ENCODE results near the gene CFAP52.
A peak's percentile ranks its signal among the peaks of the same experiment; 100 is the strongest.
"Not testable (repeated sequence)": the region's sequence is repeated elsewhere in the genome, so short reads cannot be mapped to it uniquely, and the experiment has no call there.

Gene CFAP52

DNA sequence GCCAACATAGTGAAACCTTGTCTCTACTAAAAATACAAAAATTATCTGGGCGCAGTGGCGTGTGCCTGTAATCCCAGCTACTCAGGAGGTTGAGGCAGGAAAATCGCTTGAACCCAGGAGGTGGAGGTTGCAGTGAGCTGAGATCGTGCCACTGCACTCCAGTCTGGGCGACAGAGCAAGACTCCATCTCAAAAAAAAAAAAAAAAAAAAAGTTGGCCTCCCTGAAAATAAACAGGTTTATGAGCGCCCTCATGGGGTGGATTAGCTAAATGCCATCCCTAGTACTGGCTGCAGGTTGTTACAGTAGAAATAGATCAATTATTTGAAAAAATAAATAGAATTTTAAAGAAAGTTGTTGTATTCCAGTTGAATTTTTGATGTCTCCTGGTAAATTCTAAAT, 21.7 kb upstream of the CFAP52 start:
- H3K4me3 Mint-ChIP-seq; H3K9me3 Mint-ChIP-seq; H3K4me1 Mint-ChIP-seq (ENCODE audit: low read depth); H3K27ac Mint-ChIP-seq; intact Hi-C loops (cut with micrococcal nuclease); H3K27me3 Mint-ChIP-seq: not testable (repeated sequence)
- peaks cover 50% of the 10 kb centered on the region for H3K36me3 Mint-ChIP-seq (ENCODE audit: low read depth)

DNA sequence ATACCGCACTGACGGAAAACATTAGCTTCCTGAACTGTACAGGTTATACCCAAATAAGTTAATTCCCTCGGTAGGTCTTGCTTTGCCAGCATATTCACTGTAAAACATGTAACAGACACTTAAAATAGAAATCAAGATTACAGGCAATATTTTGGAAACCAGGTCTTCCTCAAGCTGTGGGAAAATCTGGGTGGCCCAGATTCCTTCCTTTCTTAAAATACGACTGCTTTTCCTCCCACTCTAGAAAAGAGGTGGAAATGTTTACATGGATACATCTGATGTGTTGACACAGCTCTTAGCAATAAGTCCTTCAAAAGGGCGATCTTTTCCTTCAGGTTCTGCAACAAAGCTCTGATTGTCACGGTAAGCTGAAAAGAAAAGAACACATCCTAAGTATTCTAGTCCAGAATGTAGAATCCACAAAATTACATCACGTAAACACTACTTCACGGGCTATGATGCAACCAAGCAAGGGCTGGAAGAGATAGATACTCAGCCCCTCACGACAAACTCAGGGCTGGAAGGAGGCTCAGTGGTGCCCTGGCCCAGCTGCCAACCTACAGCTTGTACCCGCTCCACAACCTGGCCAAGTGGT, 19.2 kb upstream of the CFAP52 start:
- Mint-ChIP-seq H3K9me3 (no peaks in the 10 kb centered on the region), H3K27ac (no peak overlapping the region), H3K27me3 (no peaks in the 10 kb centered on the region), H3K4me1 (ENCODE audit: low read depth) (no peaks in the 10 kb centered on the region), H3K36me3 (ENCODE audit: low read depth) (peaks cover 45% of the 10 kb centered on the region), H3K4me3 (no peak overlapping the region)
- intact Hi-C loops (cut with micrococcal nuclease): no loop called here

DNA sequence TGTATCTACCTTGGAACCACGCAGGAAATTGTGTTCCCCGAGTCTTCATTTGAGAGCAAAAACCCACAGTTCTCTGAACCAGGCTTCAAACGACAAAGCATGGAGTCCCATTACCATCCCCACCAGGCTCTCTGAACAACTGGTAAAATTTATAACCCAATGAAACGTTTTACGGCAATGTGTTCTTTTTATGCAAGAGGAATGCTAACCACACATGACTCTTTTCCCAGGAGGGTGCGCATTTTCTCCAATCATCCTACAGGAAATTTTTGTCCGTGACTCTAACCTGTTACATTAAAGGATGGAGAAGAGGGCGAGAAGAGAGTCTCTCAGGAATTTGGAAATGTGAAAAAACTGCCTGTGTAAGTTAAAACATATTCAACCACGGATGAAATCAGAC, 18.6 kb upstream of the CFAP52 start:
- H3K4me1 Mint-ChIP-seq (ENCODE audit: low read depth): no peaks in the 10 kb centered on the region
- no peak overlapping the region for H3K27ac Mint-ChIP-seq
- H3K27me3 Mint-ChIP-seq: no peaks in the 10 kb centered on the region
- H3K4me3 Mint-ChIP-seq: no peak overlapping the region
- peaks cover 50% of the 10 kb centered on the region for H3K36me3 Mint-ChIP-seq (ENCODE audit: low read depth)
- intact Hi-C loops (cut with micrococcal nuclease): no loop called here
- no peaks in the 10 kb centered on the region for H3K9me3 Mint-ChIP-seq

DNA sequence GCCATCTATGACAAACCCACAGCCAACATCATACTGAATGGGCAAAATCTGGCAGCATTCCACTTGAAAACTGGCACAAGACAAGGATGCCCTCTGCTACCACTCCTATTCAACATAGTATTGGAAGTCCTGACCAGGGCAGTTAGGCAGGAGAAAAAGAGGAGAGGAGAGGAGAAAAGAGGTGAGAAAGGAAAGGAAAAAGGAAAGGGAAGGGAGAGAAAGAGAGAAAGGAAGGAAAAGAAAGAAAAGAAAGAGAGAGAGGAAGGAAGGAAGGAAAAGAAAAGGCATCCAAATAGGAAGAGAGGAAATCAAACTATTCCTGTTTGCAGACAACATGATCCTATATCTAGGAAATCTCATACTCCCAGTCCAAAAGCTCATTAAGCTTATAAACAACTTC, 12.3 kb upstream of the CFAP52 start:
- Mint-ChIP-seq H3K27me3 (no peaks in the 10 kb centered on the region), H3K4me1 (ENCODE audit: low read depth) (peaks cover 17% of the 10 kb centered on the region), H3K27ac (no peak overlapping the region), H3K9me3 (no peaks in the 10 kb centered on the region), H3K4me3 (no peak overlapping the region), H3K36me3 (ENCODE audit: low read depth) (peaks cover 70% of the 10 kb centered on the region)
- intact Hi-C loops (cut with micrococcal nuclease): no loop called here

GRCh38 chr17:9566067-9566466, 10.4 kb upstream of the CFAP52 start:
- intact Hi-C loops (cut with micrococcal nuclease): no loop called here
- peaks cover 82% of the 10 kb centered on the region for H3K36me3 Mint-ChIP-seq (ENCODE audit: low read depth)
- H3K9me3 Mint-ChIP-seq: no peaks in the 10 kb centered on the region
- H3K4me1 Mint-ChIP-seq (ENCODE audit: low read depth): peaks cover 17% of the 10 kb centered on the region
- H3K27me3 Mint-ChIP-seq: no peaks in the 10 kb centered on the region
- H3K27ac Mint-ChIP-seq: no peak overlapping the region
- H3K4me3 Mint-ChIP-seq: no peak overlapping the region

GRCh38 chr17:9566739-9567138, 9.7 kb upstream of the CFAP52 start:
- H3K9me3 Mint-ChIP-seq; H3K27ac Mint-ChIP-seq; intact Hi-C loops (cut with micrococcal nuclease); H3K4me3 Mint-ChIP-seq; H3K27me3 Mint-ChIP-seq: not testable (repeated sequence)
- H3K36me3 Mint-ChIP-seq (ENCODE audit: low read depth): peaks cover 84% of the 10 kb centered on the region
- H3K4me1 Mint-ChIP-seq (ENCODE audit: low read depth): peaks cover 17% of the 10 kb centered on the region

- H3K9me3 Mint-ChIP-seq: no peaks in the 10 kb centered on the region
- no peaks in the 10 kb centered on the region for H3K27me3 Mint-ChIP-seq
- H3K36me3 Mint-ChIP-seq (ENCODE audit: low read depth): peaks cover 75% of the 10 kb centered on the region
- no peak overlapping the region for H3K4me3 Mint-ChIP-seq
- H3K27ac Mint-ChIP-seq: no peak overlapping the region
- intact Hi-C loops (cut with micrococcal nuclease): no loop called here
- peaks cover 18% of the 10 kb centered on the region for H3K4me1 Mint-ChIP-seq (ENCODE audit: low read depth)
These were observed 8.4 kb upstream of the CFAP52 start for GRCh38 chr17:9568004-9568403.

GRCh38 chr17:9568957-9569588, 7.4 kb upstream of the CFAP52 start:
- no peak overlapping the region for H3K4me3 Mint-ChIP-seq
- no peaks in the 10 kb centered on the region for H3K9me3 Mint-ChIP-seq
- intact Hi-C loops (cut with micrococcal nuclease): no loop called here
- H3K27ac Mint-ChIP-seq: no peak overlapping the region
- H3K36me3 Mint-ChIP-seq (ENCODE audit: low read depth): peaks cover 64% of the 10 kb centered on the region
- peaks cover 25% of the 10 kb centered on the region for H3K4me1 Mint-ChIP-seq (ENCODE audit: low read depth)
- H3K27me3 Mint-ChIP-seq: no peaks in the 10 kb centered on the region

DNA sequence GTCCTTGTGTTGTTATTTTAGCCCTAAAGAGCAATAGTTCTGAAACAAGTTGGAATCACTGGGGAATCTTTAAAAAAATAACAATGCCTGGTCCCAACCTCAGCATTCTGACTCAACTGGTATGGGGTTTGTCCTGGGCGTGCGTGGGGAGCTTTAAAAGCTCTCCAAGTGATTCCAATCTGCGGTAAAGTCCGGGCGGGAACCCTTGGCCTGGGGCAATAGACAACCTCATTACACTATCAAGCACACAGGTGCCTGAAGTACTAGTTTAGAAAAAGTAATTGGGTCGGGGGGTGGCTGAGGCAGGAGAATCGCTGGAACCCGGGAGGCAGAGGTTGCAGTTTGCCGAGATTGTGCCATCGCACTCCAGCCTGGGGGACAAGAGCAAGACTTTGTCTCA, 5.2 kb upstream of the CFAP52 start:
- Mint-ChIP-seq H3K36me3 (ENCODE audit: low read depth) (peaks cover 50% of the 10 kb centered on the region), H3K27me3 (no peaks in the 10 kb centered on the region), H3K9me3 (no peaks in the 10 kb centered on the region), H3K27ac (no peak overlapping the region), H3K4me3 (no peak overlapping the region), H3K4me1 (ENCODE audit: low read depth) (peaks cover 17% of the 10 kb centered on the region)
- intact Hi-C loops (cut with micrococcal nuclease): no loop called here

GRCh38 chr17:9575381-9576101, 901 bp upstream of the CFAP52 start, which contains the start of gene STX8:
STX8 (minus strand) TSS chr17:9575820; CDS start chr17:9575808, 12 bp downstream.
- Mint-ChIP-seq H3K27me3 (no peaks in the 10 kb centered on the region), H3K9me3 (no peaks in the 10 kb centered on the region), H3K4me3 (peak within 1 kb of the TSS; percentile 87), H3K4me1 (ENCODE audit: low read depth) (peaks cover 25% of the 10 kb centered on the region), H3K36me3 (ENCODE audit: low read depth) (peaks cover 15% of the 10 kb centered on the region), H3K27ac (peak within 1 kb of the TSS; percentile 79)
- intact Hi-C loops (cut with micrococcal nuclease): loop anchor here (5.0 kb wide), 2 partner anchors 102 to 152 kb away; no protein-coding TSS in a partner anchor

GRCh38 chr17:9577373-9577709, 899 bp downstream of the CFAP52 start:
- Mint-ChIP-seq H3K4me1 (ENCODE audit: low read depth) (peaks cover 25% of the 10 kb centered on the region), H3K9me3 (no peaks in the 10 kb centered on the region), H3K27ac (no peak overlapping the region), H3K27me3 (no peaks in the 10 kb centered on the region), H3K36me3 (ENCODE audit: low read depth) (peaks cover 7% of the 10 kb centered on the region), H3K4me3 (no peak overlapping the region)
- intact Hi-C loops (cut with micrococcal nuclease): loop anchor here (5.0 kb wide), 2 partner anchors 100 to 150 kb away; no protein-coding TSS in a partner anchor

DNA sequence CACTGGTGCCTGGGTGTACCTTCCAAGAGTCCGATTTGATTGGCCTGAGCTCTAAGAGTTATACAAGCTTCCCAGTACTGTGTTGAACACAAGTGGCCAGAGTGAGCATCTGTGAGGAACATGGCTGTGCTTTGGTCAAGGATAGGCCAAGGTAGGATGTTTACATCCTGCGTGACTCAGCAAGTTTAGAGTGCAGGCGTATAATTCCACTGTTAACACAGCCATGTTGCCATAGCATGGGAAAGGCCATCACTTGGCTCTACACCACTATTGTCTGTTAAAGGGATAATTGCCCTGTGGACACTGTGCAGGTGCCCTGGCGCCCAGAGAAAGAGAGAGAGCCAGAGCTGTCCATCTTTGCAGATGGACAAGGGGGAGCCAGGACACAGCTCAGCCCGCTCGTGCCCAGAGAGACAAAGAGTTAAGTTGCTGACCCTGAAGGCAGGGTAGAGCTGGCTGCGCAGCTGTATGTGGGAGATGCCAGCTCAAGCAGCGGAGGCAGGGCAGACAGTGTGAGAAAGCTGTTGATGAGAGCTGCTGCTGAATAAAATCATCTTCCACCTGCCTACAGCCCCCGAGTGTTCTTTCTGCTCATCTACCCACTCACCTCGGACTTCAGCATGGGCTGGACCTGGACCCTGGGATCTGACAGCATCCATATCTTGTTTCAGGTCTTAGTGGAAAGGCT, 11.7 kb downstream of the CFAP52 start:
- Mint-ChIP-seq H3K36me3 (ENCODE audit: low read depth) (no peaks in the 10 kb centered on the region), H3K27ac (no peak overlapping the region), H3K27me3 (peaks cover 2% of the 10 kb centered on the region), H3K4me3 (no peak overlapping the region), H3K4me1 (ENCODE audit: low read depth) (no peaks in the 10 kb centered on the region), H3K9me3 (no peaks in the 10 kb centered on the region)
- intact Hi-C loops (cut with micrococcal nuclease): no loop called here

GRCh38 chr17:9594065-9594464, 17.6 kb downstream of the CFAP52 start:
- Mint-ChIP-seq H3K9me3 (no peaks in the 10 kb centered on the region), H3K27me3 (peaks cover 5% of the 10 kb centered on the region), H3K36me3 (ENCODE audit: low read depth) (no peaks in the 10 kb centered on the region), H3K27ac (no peak overlapping the region), H3K4me1 (ENCODE audit: low read depth) (no peaks in the 10 kb centered on the region), H3K4me3 (no peak overlapping the region)
- intact Hi-C loops (cut with micrococcal nuclease): no loop called here

- H3K27me3 Mint-ChIP-seq; H3K4me1 Mint-ChIP-seq (ENCODE audit: low read depth); H3K36me3 Mint-ChIP-seq (ENCODE audit: low read depth); H3K27ac Mint-ChIP-seq; H3K9me3 Mint-ChIP-seq; intact Hi-C loops (cut with micrococcal nuclease); H3K4me3 Mint-ChIP-seq: not testable (repeated sequence)
These were observed 21.2 kb downstream of the CFAP52 start for GRCh38 chr17:9597638-9598037.
